ENCODE results near the gene RAB4B.

DNA sequence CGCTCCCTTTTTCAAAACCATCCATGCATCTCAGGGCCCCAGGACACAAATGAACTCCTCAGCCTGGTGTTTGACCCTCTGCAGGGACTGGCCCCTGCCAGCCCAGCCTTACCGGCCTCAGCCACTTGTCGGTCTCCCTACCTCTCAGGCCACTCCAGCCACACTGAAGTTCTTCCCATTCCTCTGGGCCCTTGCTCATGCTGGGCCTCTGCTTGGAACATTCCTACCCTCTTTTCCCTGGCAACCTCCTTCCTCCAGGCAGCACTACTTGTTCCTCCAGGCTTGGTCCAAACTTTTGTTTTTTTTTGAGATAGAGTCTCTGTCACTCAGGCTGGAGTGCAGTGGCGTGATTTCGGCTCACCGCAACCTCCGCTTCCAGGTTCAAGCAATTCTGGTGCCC, 13.3 kb downstream of the RAB4B start:
- TF ChIP-seq, protein P1, sequence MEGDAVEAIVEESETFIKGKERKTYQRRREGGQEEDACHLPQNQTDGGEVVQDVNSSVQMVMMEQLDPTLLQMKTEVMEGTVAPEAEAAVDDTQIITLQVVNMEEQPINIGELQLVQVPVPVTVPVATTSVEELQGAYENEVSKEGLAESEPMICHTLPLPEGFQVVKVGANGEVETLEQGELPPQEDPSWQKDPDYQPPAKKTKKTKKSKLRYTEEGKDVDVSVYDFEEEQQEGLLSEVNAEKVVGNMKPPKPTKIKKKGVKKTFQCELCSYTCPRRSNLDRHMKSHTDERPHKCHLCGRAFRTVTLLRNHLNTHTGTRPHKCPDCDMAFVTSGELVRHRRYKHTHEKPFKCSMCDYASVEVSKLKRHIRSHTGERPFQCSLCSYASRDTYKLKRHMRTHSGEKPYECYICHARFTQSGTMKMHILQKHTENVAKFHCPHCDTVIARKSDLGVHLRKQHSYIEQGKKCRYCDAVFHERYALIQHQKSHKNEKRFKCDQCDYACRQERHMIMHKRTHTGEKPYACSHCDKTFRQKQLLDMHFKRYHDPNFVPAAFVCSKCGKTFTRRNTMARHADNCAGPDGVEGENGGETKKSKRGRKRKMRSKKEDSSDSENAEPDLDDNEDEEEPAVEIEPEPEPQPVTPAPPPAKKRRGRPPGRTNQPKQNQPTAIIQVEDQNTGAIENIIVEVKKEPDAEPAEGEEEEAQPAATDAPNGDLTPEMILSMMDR (conservative IDR thresholded peaks at IDR 0.05; ENCODE audit: low read length): no peak
- no peak for TF ChIP-seq EZH2phosphoT487 (IDR thresholded peaks at IDR 0.05; ENCODE audit: borderline replicate concordance, low read depth, low read length)

All from OCI-LY7 (cell line).